GM18511 (cell line): Measurements from ENCODE around the gene MAST1.
A peak's percentile ranks its signal among the peaks of the same experiment; 100 is the strongest.

ENCODE experiments used
- ATAC-seq: cut with Tn5 transposase; IDR thresholded peaks from one replicate; pipeline ENCODE4 v1.9.1; 2021; ENCODE audit warnings: mild to moderate bottlenecking, moderate library complexity; ENCODE audit not compliant: unreplicated experiment

The MAST1 gene

DNA sequence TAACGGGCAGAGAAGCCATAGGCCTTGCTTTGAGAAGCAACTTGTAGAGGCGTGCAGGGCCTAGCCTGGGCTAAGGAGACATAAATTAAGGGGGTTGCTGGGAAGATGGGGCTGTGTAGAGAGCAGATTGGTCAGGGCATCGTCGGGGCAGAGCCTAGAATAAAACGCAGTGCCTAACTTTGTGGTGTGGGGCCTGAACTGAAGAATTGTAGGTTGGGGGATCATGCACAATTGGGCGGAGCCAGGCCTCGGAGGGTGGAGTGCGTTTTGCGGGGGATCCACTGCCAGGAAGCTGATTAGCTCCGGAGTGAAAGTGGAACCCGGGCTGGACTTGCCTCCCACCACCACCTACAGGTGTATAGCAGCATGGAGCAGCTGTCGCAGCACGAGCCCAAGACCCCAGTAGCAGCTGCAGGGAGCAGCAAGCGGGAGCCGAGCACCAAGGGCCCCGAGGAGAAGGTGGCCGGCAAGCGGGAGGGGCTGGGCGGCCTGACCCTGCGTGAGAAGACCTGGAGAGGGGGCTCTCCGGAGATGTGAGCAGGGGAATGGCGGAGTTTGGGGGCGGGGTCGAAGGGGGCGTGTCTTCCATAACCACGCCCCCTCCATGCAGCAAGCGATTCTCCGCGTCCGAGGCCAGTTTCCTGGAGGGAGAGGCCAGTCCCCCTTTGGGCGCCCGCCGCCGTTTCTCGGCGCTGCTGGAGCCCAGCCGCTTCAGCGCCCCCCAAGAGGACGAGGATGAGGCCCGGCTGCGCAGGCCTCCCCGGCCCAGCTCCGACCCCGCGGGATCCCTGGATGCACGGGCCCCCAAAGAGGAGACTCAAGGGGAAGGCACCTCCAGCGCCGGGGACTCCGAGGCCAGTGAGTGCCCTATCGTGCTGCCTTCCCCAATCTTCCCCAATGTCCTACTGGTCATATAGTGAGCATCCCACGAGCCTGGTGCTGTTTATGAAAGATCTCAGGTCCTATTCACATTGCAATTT lies 29.1 kb downstream of the MAST1 start:
- peak; percentile 52 for ATAC-seq

DNA sequence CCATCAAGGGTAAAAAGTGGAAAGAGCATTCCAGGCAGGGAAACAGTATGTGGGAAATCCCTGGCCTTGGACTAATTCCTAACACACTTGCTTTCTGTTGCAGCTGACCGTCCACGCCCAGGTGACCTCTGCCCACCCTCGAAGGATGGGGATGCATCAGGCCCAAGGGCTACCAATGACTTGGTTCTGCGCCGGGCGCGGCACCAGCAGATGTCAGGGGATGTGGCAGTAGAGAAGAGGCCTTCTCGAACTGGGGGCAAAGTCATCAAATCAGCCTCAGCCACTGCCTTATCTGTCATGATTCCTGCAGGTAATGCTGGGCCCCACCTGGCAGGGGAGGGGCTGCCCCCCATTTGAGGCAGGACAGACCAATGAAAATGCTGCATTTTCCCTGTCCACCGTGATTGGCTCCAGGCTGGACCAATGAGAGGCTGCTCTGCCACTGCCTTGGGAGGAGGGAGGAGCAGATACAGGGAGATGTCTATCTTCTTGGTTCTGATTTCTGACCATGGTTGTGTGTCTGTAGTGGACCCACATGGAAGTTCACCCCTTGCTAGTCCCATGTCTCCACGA lies 30.3 kb downstream of the MAST1 start:
- ATAC-seq: no peak

DNA sequence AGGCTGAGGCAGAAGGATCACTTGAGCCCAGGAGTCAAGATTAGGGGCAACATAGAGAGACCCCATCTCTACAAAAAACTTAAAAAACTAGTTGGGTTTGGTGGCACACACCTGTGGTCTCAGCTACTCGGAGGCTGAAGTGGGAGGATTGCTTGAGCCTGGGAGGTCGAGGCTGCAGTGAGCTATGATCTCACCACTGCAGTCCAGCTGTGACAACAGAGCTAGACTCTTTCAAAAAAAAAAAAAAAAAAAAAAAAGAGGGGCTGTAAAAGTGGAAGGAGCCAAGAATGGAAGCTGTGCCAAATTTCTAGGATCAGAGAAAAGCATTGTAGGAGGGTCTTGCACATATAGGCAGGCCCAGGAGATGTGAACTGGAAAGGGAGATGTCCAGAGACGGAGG lies 33.4 kb downstream of the MAST1 start:
- no peak for ATAC-seq

DNA sequence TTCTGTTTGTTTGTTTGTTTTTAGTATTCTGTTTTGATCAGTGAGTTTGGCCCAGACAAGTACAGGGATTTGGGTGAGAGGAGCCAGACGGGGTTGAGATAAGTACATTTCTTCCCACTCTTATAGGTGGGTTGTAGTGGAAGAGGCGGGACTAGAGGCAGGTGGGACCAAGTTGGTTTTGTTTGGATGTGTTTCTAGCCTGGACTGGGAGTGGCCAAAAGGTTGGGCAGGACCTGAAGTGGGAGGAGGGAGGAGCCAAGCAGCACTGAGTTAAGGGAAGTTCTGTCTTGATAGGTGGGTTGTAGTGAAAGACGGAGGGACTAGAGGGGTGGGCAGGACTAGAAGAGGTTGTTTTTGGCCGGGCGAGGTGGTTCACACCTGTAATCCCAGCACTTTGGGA lies 33.9 kb downstream of the MAST1 start:
- ATAC-seq: no peak

DNA sequence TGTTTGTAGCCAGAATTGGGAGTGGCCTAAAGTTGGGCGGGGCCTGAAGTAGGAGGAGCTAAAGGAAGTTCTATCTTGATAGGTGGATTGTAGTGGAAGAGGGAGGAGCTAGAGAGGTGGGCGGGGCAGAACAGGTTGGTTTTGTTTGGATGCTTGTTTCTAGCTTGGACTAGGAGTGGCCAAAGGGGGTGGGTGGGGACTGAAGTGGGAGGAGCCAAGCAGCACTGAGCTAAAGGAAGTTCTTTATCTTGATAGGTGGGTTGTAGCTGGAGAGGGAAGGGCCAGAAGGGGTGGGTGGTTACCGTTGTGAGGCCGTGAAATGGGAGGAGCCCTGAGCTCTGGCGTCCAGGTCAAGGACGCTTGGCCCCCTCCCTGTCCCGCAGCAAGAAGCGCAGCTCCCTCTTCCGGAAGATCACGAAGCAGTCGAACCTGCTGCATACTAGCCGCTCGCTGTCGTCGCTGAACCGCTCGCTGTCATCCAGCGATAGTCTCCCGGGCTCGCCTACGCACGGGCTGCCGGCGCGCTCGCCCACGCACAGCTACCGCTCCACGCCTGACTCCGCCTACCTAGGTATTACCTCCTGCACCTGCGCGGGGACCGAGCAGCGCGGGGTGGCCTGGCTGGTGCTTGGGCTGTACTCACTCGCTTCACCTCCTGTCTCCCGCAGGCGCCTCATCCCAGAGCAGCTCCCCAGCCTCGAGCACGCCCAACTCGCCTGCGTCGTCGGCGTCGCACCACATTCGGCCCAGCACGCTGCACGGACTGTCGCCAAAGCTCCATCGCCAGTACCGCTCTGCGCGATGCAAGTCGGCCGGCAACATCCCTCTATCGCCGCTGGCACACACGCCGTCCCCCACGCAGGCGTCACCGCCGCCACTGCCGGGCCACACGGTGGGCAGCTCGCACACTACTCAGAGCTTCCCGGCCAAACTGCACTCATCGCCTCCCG lies 34.9 kb downstream of the MAST1 start:
- no peak for ATAC-seq

DNA sequence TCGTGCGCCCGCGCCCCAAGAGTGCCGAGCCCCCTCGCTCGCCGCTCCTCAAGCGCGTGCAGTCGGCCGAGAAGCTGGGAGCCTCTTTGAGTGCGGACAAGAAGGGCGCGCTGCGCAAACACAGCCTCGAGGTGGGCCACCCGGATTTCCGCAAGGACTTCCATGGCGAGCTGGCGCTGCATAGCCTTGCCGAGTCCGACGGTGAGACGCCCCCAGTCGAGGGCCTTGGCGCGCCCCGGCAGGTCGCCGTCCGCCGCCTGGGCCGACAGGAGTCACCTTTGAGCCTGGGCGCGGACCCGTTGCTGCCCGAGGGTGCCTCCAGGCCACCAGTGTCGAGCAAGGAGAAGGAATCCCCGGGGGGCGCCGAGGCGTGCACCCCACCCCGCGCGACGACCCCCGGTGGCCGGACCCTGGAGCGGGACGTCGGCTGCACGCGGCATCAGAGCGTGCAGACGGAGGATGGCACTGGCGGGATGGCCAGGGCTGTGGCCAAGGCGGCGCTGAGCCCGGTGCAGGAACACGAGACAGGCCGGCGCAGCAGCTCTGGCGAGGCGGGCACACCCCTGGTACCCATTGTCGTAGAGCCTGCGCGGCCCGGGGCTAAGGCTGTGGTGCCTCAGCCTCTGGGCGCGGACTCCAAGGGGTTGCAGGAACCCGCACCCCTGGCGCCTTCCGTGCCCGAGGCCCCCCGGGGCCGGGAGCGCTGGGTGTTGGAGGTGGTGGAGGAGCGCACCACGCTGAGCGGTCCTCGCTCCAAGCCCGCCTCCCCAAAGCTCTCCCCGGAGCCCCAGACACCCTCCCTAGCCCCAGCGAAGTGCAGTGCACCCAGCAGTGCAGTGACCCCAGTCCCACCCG lies 35.8 kb downstream of the MAST1 start:
- ATAC-seq: no peak

DNA sequence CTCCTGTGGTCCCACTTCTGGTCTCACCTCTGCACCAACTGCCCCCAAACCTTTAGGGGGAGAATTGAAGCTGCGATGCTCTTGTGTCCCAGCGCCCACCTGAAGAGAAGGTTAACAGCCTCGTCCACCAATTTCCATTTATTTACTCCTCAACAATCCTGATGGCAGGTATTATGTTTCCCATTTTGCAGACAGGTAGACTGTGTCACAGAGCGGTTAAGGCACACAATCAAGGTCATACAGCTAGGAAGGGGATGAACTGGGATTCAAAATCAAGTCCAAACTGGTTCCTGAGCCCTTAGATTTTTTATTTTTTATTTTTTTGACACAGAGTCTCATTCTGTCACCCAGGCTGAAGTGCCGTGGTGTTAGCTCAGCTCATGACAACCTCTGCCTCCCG lies 36.8 kb downstream of the MAST1 start:
- no peak for ATAC-seq

DNA sequence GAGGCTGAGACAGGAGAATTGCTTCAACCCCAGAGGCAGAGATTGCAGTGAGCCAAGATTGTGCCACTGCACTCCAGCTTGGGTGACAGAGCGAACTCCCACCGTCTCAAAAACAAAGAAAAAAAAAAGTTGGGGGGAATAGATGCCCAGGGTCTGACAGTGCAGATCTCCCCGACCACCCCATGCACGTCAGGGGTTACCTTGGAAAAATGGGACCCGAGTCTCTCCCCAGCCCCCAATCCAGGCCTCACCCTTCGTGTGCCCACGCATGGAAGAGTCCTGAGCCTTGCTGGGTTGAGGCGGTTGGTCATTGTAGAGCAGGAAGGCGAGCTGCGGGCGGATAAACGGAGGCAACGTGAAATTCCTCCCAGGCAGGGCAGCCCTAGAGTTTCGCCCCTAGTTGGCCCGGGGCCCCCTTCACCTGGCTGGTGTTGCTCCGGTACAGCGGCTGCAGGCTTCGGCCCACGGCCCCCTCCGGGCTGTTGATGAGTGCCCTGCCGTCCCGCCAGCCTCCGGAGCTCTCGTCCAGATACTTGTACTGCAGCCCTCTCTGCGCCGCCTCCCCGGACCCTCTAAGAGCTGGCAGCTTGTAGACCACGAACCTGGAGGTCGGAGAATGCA lies 42.3 kb downstream of the MAST1 start:
- peak; percentile 26 for ATAC-seq

DNA sequence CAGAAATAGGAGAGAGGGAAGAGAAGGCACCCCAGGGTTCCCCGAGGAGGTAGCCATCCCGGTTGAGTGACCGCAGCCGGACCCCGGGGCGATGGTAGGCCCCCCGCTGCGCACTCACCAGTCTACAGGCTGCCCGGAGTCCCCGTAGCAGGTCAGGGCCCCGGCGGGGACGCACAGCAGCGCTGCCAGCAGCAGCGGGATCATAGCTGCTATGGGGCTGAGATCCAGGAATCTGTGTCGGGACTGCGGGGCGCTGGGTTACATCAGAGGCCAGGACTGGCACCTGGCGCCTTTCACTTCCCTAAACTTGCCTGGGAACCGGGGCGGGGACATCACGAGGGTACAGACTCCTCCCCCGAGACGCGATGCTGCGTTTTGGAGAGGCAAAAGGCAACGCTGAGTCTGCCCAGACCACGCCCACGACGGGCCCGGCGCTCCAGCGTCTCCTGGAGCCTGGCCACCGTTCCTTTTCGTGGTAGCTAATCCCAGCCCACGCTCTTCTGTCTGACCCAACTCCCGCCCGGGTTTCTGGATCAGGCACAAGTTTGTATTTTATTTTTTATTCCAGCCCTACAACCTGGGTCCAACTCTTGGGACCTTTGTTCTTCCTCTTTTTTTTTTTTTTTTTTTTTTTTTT lies 43.0 kb downstream of the MAST1 start, which contains the start of gene DNASE2:
TSS of gene DNASE2 (minus strand) at position 278 of the 637 bp plus-strand sequence. CDS start at position 204, 74 bp downstream.
- peak; percentile 89 for ATAC-seq

DNA sequence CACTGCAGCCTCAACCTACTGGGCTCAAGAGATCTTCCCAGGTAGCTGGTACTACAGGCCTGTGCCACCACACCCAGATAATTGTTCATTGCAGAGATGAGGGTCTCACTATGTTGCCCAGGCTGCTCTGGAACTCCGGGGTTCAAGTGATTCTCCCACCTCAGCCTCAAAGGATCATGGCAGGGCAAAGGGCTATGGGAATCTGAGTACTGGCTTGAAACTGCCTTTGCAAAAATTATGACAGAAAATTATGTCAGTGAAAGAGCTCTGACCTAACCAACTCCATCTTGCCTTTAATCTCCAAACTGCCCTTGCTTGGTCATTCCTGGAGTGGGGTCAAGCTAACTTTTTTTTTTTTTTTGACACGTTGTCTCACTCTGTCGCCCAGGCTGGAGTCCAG lies 44.3 kb downstream of the MAST1 start:
- ATAC-seq: no peak

DNA sequence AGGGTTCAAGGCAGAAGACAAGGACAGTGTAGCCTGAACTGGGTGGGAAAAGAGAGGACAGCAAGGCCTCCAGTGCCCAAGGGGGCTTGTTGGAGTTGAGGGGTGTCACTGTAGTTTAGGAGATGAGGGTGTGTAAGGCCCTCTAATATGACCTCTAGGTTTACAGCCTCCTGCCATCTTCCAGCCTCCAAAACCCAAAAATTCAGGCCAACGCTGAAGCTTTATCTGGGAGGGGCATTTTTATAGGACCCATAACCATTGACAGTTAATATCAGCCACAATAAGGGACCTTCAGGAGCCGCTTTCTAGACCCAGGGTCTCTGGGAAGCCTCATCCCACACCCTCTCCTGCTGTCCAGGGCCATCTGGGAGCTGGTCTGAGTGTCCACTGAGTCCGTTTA lies 45.9 kb downstream of the MAST1 start:
- ATAC-seq: no peak

DNA sequence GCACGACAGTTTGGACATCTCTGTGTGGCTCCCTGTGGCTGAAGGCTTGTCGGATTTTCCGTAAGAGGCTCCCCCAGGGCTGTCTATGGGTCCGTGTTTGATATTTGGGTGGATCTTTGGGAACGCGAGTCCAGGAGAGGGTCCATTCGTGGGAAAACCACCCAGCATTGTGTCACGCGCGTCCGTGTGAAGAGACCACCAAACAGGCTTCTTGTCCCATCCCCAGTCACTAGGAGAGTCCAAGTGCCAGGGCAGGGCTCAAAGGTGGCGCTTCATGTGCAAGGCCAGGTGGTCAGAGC lies 46.3 kb downstream of the MAST1 start:
- no peak for ATAC-seq

DNA sequence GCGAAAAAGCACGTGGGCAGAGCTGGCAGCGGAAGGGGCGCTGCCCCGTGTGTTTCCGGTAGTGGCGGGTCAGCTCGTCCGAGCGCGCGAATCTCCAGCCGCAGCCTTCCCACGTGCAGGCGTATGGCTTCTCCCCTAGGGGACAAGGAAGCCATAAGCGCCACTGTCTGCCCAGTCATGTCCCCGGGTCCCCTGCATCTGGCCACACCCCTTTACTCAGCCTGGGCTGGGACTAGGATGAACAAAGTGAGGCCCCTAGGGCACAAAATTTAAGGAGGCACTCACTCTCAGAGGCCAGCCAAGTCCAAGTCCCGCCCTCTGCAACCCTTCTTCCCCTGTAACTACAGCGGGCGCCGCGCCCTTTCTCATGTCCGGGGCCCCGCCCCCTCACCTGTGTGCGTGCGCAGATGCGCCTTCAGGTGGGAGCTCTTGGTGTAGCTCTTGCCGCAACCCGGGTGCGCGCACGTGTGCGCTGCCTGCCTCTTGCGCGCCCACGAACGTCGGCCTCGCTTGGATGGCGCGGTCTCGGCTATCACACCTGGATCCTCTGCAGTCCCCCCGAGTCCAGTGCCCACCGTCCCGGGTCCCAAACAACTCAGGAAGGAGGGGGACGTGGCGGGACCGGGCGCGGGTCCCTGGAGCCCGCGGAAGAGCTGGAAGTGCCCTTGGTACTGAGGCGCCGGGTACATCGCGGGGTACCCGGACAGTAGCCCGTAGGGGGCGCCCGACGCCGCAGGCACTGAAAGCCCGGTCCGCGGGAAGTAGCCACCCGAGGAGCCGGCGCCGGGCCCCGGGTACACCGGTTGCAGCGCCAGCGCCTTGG lies 46.8 kb downstream of the MAST1 start:
- no peak for ATAC-seq

DNA sequence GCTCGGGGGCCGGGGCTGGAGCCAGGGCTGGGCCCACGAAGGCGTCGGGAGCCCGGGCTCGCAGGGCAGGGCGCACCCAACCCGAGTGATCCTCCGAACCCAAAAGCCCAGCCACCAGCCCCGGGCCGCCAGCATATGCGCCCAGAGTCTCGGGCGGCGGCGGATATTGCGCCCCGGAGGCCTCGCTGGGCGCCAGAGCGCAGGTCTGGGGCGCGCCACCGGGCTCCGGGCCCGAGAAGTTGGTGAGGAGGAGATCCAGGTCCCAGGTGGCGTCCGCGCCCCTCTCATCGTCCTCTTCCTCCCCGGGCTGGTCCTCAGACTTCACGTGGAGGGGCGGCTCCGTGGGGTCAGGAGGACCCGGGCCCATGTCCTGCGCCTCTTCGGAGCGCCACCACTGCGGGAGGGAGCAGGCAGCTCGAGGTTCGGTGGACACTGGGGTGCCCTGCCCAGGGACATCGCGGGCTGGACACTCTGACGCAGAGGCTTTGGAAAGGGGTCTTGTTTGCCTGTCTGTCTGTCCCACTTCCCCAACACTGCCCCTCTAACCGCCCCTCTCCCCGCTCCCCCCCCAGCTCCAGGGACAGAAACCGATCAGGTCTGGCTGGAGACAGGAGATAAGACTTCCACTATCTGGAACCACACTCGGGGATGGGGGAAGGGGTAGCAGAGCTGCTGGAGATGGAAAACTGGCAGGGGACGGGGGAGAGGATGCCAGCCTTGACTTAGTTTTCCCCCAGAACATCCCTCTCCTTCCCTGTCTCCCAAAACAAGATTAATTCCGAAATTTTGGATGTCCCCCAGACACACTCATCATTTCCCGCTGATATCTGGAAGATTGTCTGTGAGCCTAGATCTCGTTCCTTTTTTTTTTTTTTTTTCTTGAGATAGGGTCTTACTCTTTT lies 47.7 kb downstream of the MAST1 start:
- no peak for ATAC-seq

DNA sequence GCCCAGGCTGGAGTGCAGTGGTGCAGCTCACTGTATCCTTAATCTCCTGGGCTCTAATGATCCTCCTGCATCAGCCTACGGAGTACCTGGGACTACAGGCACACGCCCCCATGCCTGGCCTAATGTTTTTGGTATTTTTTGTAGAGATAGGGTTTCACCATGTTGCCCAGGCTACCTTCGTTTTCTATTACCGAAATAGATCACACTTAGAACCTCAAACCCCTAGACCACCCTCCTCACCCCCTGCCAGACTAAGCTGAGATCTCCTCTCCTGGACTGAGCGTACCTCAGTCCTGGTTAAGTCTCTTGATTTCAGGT lies 48.3 kb downstream of the MAST1 start:
- ATAC-seq: no peak

DNA sequence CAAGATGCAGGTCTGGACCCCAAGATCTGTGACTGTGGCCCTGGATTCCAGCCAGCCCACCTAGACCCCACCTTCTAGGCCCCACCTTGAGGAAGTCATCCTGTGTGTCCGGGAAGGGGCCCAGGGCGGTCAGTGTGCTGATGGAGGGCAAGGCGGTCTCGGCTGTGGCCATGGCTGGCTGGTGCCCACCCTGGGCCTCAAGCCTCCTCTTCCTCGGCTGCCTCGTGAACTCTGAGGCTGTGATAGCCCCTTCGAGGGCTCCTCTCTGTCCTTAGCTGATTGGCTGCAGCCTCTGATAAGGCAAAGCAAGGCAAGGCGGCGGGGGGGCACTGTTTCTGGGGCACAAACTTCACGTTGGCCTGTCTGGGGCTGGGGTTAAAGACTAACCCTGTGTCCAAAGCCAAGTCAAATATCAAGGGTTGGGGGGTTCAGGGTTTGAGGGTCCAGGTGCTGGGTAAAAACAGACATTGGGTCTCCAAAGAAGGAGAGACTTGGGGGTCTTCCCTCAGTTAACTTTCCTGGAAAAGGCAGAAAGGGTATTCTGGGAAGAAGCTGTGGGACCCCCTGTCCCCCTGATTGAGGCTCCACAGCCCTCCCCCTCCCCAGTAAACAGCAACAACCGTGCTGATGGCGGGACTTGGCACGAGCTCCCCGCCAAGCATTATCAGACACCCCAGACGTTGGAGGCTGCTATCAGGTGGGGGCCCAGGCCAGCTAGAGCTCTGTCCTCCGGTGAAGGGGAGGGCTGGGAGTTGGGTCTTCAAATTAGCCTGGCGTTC lies 48.8 kb downstream of the MAST1 start, which contains the start of gene KLF1:
TSS of gene KLF1 (minus strand) at position 233 of the 779 bp plus-strand sequence. CDS start at position 172, 61 bp downstream.
- no peak for ATAC-seq
